Small intestine (tissue), 7 donors: ENCODE results near the gene GRIK3. TPM values are rescaled to one million over a fixed set of nuclear protein-coding genes. Genes with fewer than 3 reads are reported as not detected.

Source experiments
- DNase-seq, 2 donors: peaks; one replicate each; pipeline versions ENCODE4 v3.0.0 to v3.0.0-alpha.2; 2013
- FAIRE-seq: peaks from 2 replicates; lab custom pipeline; 2012; peaks lifted over from hg19 to GRCh38; lab: Jason Lieb, UNC
- H3K27ac ChIP-seq, 3 donors: one replicate each; pipeline ENCODE4 v1.5.1; 2013; ENCODE audit warnings: low read length in 2 of 3, mild to moderate bottlenecking in 2 of 3, control low read depth in 1 of 3, inconsistent platforms in 1 of 3, low read depth in 1 of 3, moderate library complexity in 1 of 3
- H3K27me3 ChIP-seq, 3 donors: one replicate each; pipeline ENCODE4 v1.6.1; 2013; ENCODE audit warnings: low read length in 3 of 3, inconsistent platforms in 1 of 3; ENCODE audit not compliant: control insufficient read depth in 3 of 3, insufficient read depth in 3 of 3
- H3K36me3 ChIP-seq, 3 donors: one replicate each; pipeline ENCODE4 v1.6.1; 2013; ENCODE audit warnings: low read length in 3 of 3, inconsistent platforms in 1 of 3, low read depth in 1 of 3, mild to moderate bottlenecking in 1 of 3, moderate library complexity in 1 of 3; ENCODE audit not compliant: control insufficient read depth in 3 of 3, insufficient read depth in 2 of 3
- H3K4me1 ChIP-seq, 3 donors: one replicate each; pipeline ENCODE4 v1.6.1; 2013; ENCODE audit warnings: low read length in 2 of 3, inconsistent platforms in 1 of 3, low read depth in 1 of 3, mild to moderate bottlenecking in 1 of 3, moderate library complexity in 1 of 3; ENCODE audit not compliant: control insufficient read depth in 3 of 3, insufficient read depth in 2 of 3
- H3K4me3 ChIP-seq, 3 donors: one replicate each; pipeline ENCODE4 v1.5.1; 2013; ENCODE audit warnings: low read length in 3 of 3, control low read depth in 1 of 3, inconsistent platforms in 1 of 3, low read depth in 1 of 3, mild to moderate bottlenecking in 1 of 3, moderate library complexity in 1 of 3
- H3K9me3 ChIP-seq, 2 donors: one replicate each; pipeline ENCODE4 v1.6.1; 2013; ENCODE audit warnings: low read depth in 1 of 2, low read length in 1 of 2; ENCODE audit not compliant: control insufficient read depth in 2 of 2, insufficient read depth in 1 of 2
- WGBS, 3 donors: extraction: QIAGEN DNeasy Blood & Tissue Kit; methylation state at CpG; one replicate each; pipeline ENCODE4 v1.1.7; 2013; 5-methylcytosine and 5-hydroxymethylcytosine counted together
- polyA plus RNA-seq, 4 donors: library from polyadenylated mRNA; stranded (reverse) in 3 of 4; unstranded in 1 of 4; fragments of 200-250 nt in 3 of 4; fragments of 120-200 nt in 1 of 4; gene quantifications; one replicate each; pipeline versions ENCODE4 v1.2.1 to v1.2.3, GENCODE V29; 2013
- donor health status: healthy with polysubstance abuse.
- donor health status: control.
- donor health status: control.
- donor health status: Bipolar disorder and iron deficiency.
- donor health status: healthy.

The GRIK3 gene
- polyA plus RNA-seq, 4 donors = 0.81 to 1.9 TPM; not detected in 2

- no peak for FAIRE-seq
- DNase-seq = no peak
- 72 to 78% (median 73%) methylated on average over 2 of the region's 2 CpGs for WGBS, 3 donors
Measured at GRCh38 chr1:36981126-36981525, 53.2 kb downstream of the GRIK3 start.

GRCh38 chr1:36977731-36978406, 56.4 kb downstream of the GRIK3 start:
- Histone ChIP-seq H3K27ac (no peak overlapping the region), H3K27me3 (no peaks in the 10 kb centered on the region), H3K4me1 (no peaks in the 10 kb centered on the region), H3K9me3 (no peaks in the 10 kb centered on the region), H3K36me3 (no peaks in the 10 kb centered on the region), H3K4me3 (no peak overlapping the region)
- DNase-seq = no peak
- 77 to 81% (median 81%) methylated on average over 9 of the region's 9 CpGs for WGBS, 3 donors
- no peak for FAIRE-seq

More at GRCh38 chr1:36981126-36981525, 53.2 kb downstream of the GRIK3 start:
- no peaks in the 10 kb centered on the region for H3K27me3 ChIP-seq
- H3K4me3 ChIP-seq = no peak overlapping the region
- H3K4me1 ChIP-seq = no peaks in the 10 kb centered on the region
- no peak overlapping the region for H3K27ac ChIP-seq
- no peaks in the 10 kb centered on the region for H3K9me3 ChIP-seq
- no peaks in the 10 kb centered on the region for H3K36me3 ChIP-seq

GRCh38 chr1:36975642-36976041, 58.7 kb downstream of the GRIK3 start:
- Histone ChIP-seq H3K4me1 (no peaks in the 10 kb centered on the region), H3K9me3 (no peaks in the 10 kb centered on the region), H3K27me3 (no peaks in the 10 kb centered on the region), H3K4me3 (no peak overlapping the region), H3K36me3 (no peaks in the 10 kb centered on the region), H3K27ac (no peak overlapping the region)
- FAIRE-seq (no peak), DNase-seq (no peak)
- WGBS, 3 donors = 47 to 54% (median 54%) methylated on average over 5 of the region's 5 CpGs

- no peaks in the 10 kb centered on the region for H3K36me3 ChIP-seq
- no peaks in the 10 kb centered on the region for H3K9me3 ChIP-seq
- H3K27me3 ChIP-seq = no peaks in the 10 kb centered on the region
- WGBS, 3 donors = 85 to 97% (median 88%) methylated on average over 4 of the region's 4 CpGs
- no peak for FAIRE-seq
- H3K4me3 ChIP-seq = no peak overlapping the region
- no peaks in the 10 kb centered on the region for H3K4me1 ChIP-seq
- DNase-seq = no peak
- H3K27ac ChIP-seq = no peak overlapping the region
Measured at GRCh38 chr1:36973056-36973455, 61.3 kb downstream of the GRIK3 start.

GRCh38 chr1:36971852-36972618, 62.3 kb downstream of the GRIK3 start:
- Histone ChIP-seq H3K27ac (no peak overlapping the region), H3K4me1 (no peaks in the 10 kb centered on the region), H3K9me3 (no peaks in the 10 kb centered on the region), H3K4me3 (no peak overlapping the region), H3K36me3 (no peaks in the 10 kb centered on the region), H3K27me3 (no peaks in the 10 kb centered on the region)
- DNase-seq = no peak
- no peak for FAIRE-seq
- 47 to 61% (median 60%) methylated on average over 14 of the region's 14 CpGs for WGBS, 3 donors

GRCh38 chr1:36968730-36969129, 65.6 kb downstream of the GRIK3 start:
- Histone ChIP-seq H3K36me3 (no peaks in the 10 kb centered on the region), H3K27ac (no peak overlapping the region), H3K4me3 (no peak overlapping the region), H3K27me3 (no peaks in the 10 kb centered on the region), H3K4me1 (no peaks in the 10 kb centered on the region), H3K9me3 (no peaks in the 10 kb centered on the region)
- no peak for DNase-seq
- 39 to 56% (median 42%) methylated on average over 3 of the region's 3 CpGs for WGBS, 3 donors
- no peak for FAIRE-seq

- Histone ChIP-seq H3K27ac (no peak overlapping the region), H3K4me3 (no peak overlapping the region), H3K4me1 (no peaks in the 10 kb centered on the region), H3K9me3 (no peaks in the 10 kb centered on the region), H3K36me3 (no peaks in the 10 kb centered on the region), H3K27me3 (no peaks in the 10 kb centered on the region)
- FAIRE-seq = no peak
- WGBS, 3 donors = 33 to 46% (median 35%) methylated on average over 3 of the region's 3 CpGs
- DNase-seq = peak in 1 of 2 donors; percentile 16
Measured at GRCh38 chr1:36966242-36966641, 68.1 kb downstream of the GRIK3 start.

GRCh38 chr1:36965275-36966159, 68.8 kb downstream of the GRIK3 start:
- DNase-seq = peak in 1 of 2 donors; percentile 10

More at GRCh38 chr1:36965275-36966159, 68.8 kb downstream of the GRIK3 start:
- FAIRE-seq = no peak
- H3K36me3 ChIP-seq = no peaks in the 10 kb centered on the region
- no peak overlapping the region for H3K27ac ChIP-seq
- H3K4me1 ChIP-seq = no peaks in the 10 kb centered on the region
- WGBS, 3 donors = 54 to 62% (median 62%) methylated on average over 11 of the region's 11 CpGs
- H3K27me3 ChIP-seq = no peaks in the 10 kb centered on the region
- no peak overlapping the region for H3K4me3 ChIP-seq
- H3K9me3 ChIP-seq = no peaks in the 10 kb centered on the region
